Coronary artery (tissue), 2 donors: ENCODE results near the gene IL26.

Experiments used
- DNase-seq: peaks from one replicate; pipeline ENCODE4 v3.0.0-alpha.2; 2017; ENCODE audit warnings: low spot score
- H3K27ac ChIP-seq, 2 donors: fragments of 200-600 bp; sonication (generic); one replicate each; pipeline ENCODE4 v1.5.1; 2016 to 2019
- H3K4me3 ChIP-seq: fragments of 200-600 bp; sonication (generic); 2 replicates; pipeline ENCODE4 v1.5.1; 2016; ENCODE audit warnings: mild to moderate bottlenecking, moderate library complexity
- CTCF ChIP-seq: fragments of 200-600 bp; sonication (generic); IDR thresholded peaks from one replicate; pipeline ENCODE4 v1.5.1; 2019; ENCODE audit warnings: antibody characterized with exemption

IL26 gene

GRCh38 chr12:68158432-68158831 lies 67.2 kb downstream of the IL26 start:
- no peak for DNase-seq
- no peak for TF ChIP-seq CTCF
- H3K27ac ChIP-seq = no peak overlapping the region
- H3K4me3 ChIP-seq = no peak overlapping the region

GRCh38 chr12:68157380-68157779 lies 68.2 kb downstream of the IL26 start:
- Histone ChIP-seq H3K27ac (no peak overlapping the region), H3K4me3 (no peak overlapping the region)
- no peak for DNase-seq
- TF ChIP-seq CTCF = no peak

GRCh38 chr12:68156636-68157035 lies 69.0 kb downstream of the IL26 start:
- no peak for DNase-seq
- Histone ChIP-seq H3K27ac (no peak overlapping the region), H3K4me3 (no peak overlapping the region)
- TF ChIP-seq CTCF = no peak

- no peak for TF ChIP-seq CTCF
- no peak overlapping the region for H3K4me3 ChIP-seq
- no peak overlapping the region for H3K27ac ChIP-seq
- no peak for DNase-seq
Observed at GRCh38 chr12:68154779-68155178, 70.8 kb downstream of the IL26 start.
